ENCODE results near the gene IRF2BP2.

- no peak for TF ChIP-seq CTCF (IDR thresholded peaks at IDR 0.05; ENCODE audit: insufficient read depth, low read length, poor library complexity, severe bottlenecking)
- TF ChIP-seq EZH2phosphoT487 (conservative IDR thresholded peaks at IDR 0.05; ENCODE audit: low read length): no peak
Observed at GRCh38 chr1:234602334-234603220, 7.4 kb downstream of the IRF2BP2 start.
